HCT116 (cell line): ENCODE data around the gene MAN2A2. TPM values are rescaled to one million over a fixed set of nuclear protein-coding genes. Genes with fewer than 3 reads are reported as not detected.

ENCODE experiments used
- ATAC-seq: fragments of 200-7000 bp; cut with Tn5 transposase; 2 replicates; pipeline ENCODE4 v1.9.1; 2020; ENCODE audit warnings: mild to moderate bottlenecking, moderate library complexity
- BruUV-seq: library from RNA; stranded (reverse); fragments of 400-500 nt; replicated peaks from 2 replicates; lab custom pipeline; 2021; lab: Mats Ljungman, UMichigan
- CTCF ChIA-PET: fragments of 300-600 bp; sonication (Branson Sonifier 250); formaldehyde crosslinking; loops from one replicate; lab custom pipeline; 2021; ENCODE audit warnings: antibody characterized with exemption; lab: Charles Lee
- POLR2A ChIA-PET: fragments of 300-600, 350-600 bp; sonication (Branson Sonifier 250); formaldehyde crosslinking; loops from one replicate; lab custom pipeline; 2021; ENCODE audit warnings: antibody characterized with exemption; lab: Charles Lee
- RAD21 ChIA-PET, 2 experiments: fragments of 300-600 bp; sonication (Branson Sonifier 250); formaldehyde crosslinking; loops; one replicate each; lab custom pipeline; 2023; ENCODE audit warnings: low total read pairs in 2 of 2; ENCODE audit not compliant: uncharacterized antibody in 2 of 2, unreplicated experiment in 2 of 2, low non-redundant PET in 1 of 2; lab: Charles Lee
- DNase-seq: peaks from one replicate; pipeline ENCODE4 v3.0.0-alpha.2; 2010; ENCODE audit warnings: low read depth, low spot score
- H2AFZ ChIP-seq: fragments of 200-600 bp; shearing (Covaris generic), sonication (generic); 2 replicates; pipeline ENCODE4 v1.6.1; 2017; ENCODE audit warnings: low read depth, mixed run types, mixed read lengths, antibody characterized with exemption, low read length; ENCODE audit not compliant: poor library complexity, severe bottlenecking
- H3K27ac ChIP-seq: 2 replicates; pipeline ENCODE4 v1.5.1; 2012; ENCODE audit warnings: low read depth, low read length
- H3K27me3 ChIP-seq: fragments of 200-600 bp; sonication (generic); 2 replicates; pipeline ENCODE4 v1.6.1; 2016; ENCODE audit warnings: mixed run types, low read length, mixed read lengths; ENCODE audit not compliant: insufficient read depth
- H3K36me3 ChIP-seq, 2 experiments: fragments of 200-500 bp in 1 of 2; fragments of 200-600 bp in 1 of 2; sonication (Bioruptor generic) in 1 of 2; sonication (generic) in 1 of 2; 2 replicates each; pipeline versions ENCODE4 v1.5.1 to v1.6.1; 2014 to 2016; ENCODE audit warnings: low read length in 2 of 2, inconsistent platforms in 1 of 2, mixed read lengths in 1 of 2, mixed run types in 1 of 2; ENCODE audit not compliant: insufficient read depth in 2 of 2, control insufficient read depth in 1 of 2
- H3K4me1 ChIP-seq, 2 experiments: fragments of 200-600 bp in 1 of 2; sonication (generic) in 1 of 2; 2 replicates each; pipeline versions ENCODE4 v1.5.1 to v1.6.1; 2012 to 2017; ENCODE audit warnings: low read length in 2 of 2, inconsistent platforms in 1 of 2, mild to moderate bottlenecking in 1 of 2, mixed read lengths in 1 of 2, mixed run types in 1 of 2, moderate library complexity in 1 of 2; ENCODE audit not compliant: insufficient read depth in 2 of 2, control insufficient read depth in 1 of 2
- H3K4me2 ChIP-seq: fragments of 200-600 bp; sonication (generic); 2 replicates; pipeline ENCODE4 v1.6.1; 2017; ENCODE audit warnings: mixed run types, low read length, mixed read lengths
- H3K4me3 ChIP-seq, 2 experiments: fragments of 200-600 bp in 1 of 2; sonication (generic) in 1 of 2; replicated peaks in 1 of 2; 2 replicates each; pipeline ENCODE4 v1.5.1; 2011 to 2016; ENCODE audit warnings: low read length in 2 of 2, control low read depth in 1 of 2, low read depth in 1 of 2, mild to moderate bottlenecking in 1 of 2, mixed read lengths in 1 of 2, mixed run types in 1 of 2
- H3K79me2 ChIP-seq: fragments of 200-600 bp; sonication (generic); 2 replicates; pipeline ENCODE4 v1.6.1; 2017; ENCODE audit warnings: mild to moderate bottlenecking, mixed run types, low read length, moderate library complexity, mixed read lengths; ENCODE audit not compliant: insufficient read depth
- H3K9ac ChIP-seq: fragments of 200-600 bp; sonication (generic); 2 replicates; pipeline ENCODE4 v1.6.1; 2016; ENCODE audit warnings: low read length, mixed read lengths
- H3K9me2 ChIP-seq: fragments of 200-600 bp; sonication (generic), shearing (Covaris generic); 2 replicates; pipeline ENCODE4 v1.6.1; 2017; ENCODE audit warnings: mixed run types, mild to moderate bottlenecking, moderate library complexity; ENCODE audit not compliant: insufficient read depth
- H3K9me3 ChIP-seq, 2 experiments: fragments of 200-500 bp in 1 of 2; fragments of 200-600 bp in 1 of 2; sonication (Bioruptor generic) in 1 of 2; sonication (generic) in 1 of 2; 2 replicates each; pipeline ENCODE4 v1.6.1; 2014 to 2017; ENCODE audit warnings: low read length in 2 of 2, mixed read lengths in 2 of 2, inconsistent platforms in 1 of 2, low read depth in 1 of 2, mild to moderate bottlenecking in 1 of 2, mixed run types in 1 of 2, moderate library complexity in 1 of 2; ENCODE audit not compliant: control insufficient read depth in 1 of 2, insufficient read depth in 1 of 2
- H4K20me1 ChIP-seq: fragments of 200-600 bp; sonication (generic), shearing (Covaris generic); 2 replicates; pipeline ENCODE4 v1.6.1; 2017; ENCODE audit warnings: mixed run types, mild to moderate bottlenecking, moderate library complexity; ENCODE audit not compliant: insufficient read depth
- CEBPB ChIP-seq: IDR thresholded peaks from 2 replicates; pipeline ENCODE4 v1.6.1; 2012; ENCODE audit warnings: low read depth
- POLR2A ChIP-seq: IDR thresholded peaks from 2 replicates; pipeline ENCODE4 v1.7.0; 2011; ENCODE audit warnings: borderline replicate concordance; ENCODE audit not compliant: insufficient read depth, insufficient read length; ENCODE audit errors: extremely low read depth
- POLR2AphosphoS5 ChIP-seq: IDR thresholded peaks from 2 replicates; pipeline ENCODE4 v1.6.1; 2011; ENCODE audit warnings: mild to moderate bottlenecking, low read depth, low read length, moderate library complexity
- TCF7L2 ChIP-seq: IDR thresholded peaks from 2 replicates; pipeline ENCODE4 v1.7.0; 2011; ENCODE audit warnings: borderline replicate concordance, inconsistent platforms; ENCODE audit not compliant: insufficient read depth, insufficient read length; ENCODE audit errors: extremely low read depth
- ZBTB33 ChIP-seq: IDR thresholded peaks from 2 replicates; pipeline ENCODE4 v1.6.1; 2011; ENCODE audit warnings: mild to moderate bottlenecking, low read length, moderate library complexity; ENCODE audit not compliant: insufficient replicate concordance; ENCODE audit errors: extremely low read depth
- ZFX ChIP-seq: fragments of 450-650 bp; IDR thresholded peaks from 2 replicates; pipeline ENCODE4 v1.6.1; 2017
- intact Hi-C: fragments of 100-400 bp; cut with micrococcal nuclease; formaldehyde crosslinking; loops from 2 replicates; pipeline ENCODE4 v1.10.0; 2022
- total RNA-seq: library from RNA; stranded (reverse); gene quantifications from one replicate; pipeline ENCODE4 v1.2.1, GENCODE V29; 2021; ENCODE audit not compliant: unreplicated experiment
- TF ChIP-seq, protein P1 (sequence below): IDR thresholded peaks from 2 replicates; pipeline ENCODE4 v1.6.1; 2012
- TF ChIP-seq, protein P2 (sequence below): IDR thresholded peaks from 2 replicates; pipeline ENCODE4 v1.6.1; 2012

The MAN2A2 gene
- total RNA-seq, 1 experiment from 2014 or later: 44.9 TPM

GRCh38 chr15:90934949-90935751 is 32.0 kb downstream of the MAN2A2 start, which contains the start of gene UNC45A:
UNC45A (plus strand) TSS chr15:90935285; CDS start chr15:90935325, 40 bp downstream.
- H3K4me3 ChIP-seq: peak within 1 kb of the TSS; percentile 91 to 96
- intact Hi-C loops: loop anchor here (1.0 to 5.0 kb wide), 3 partner anchors 20 to 615 kb away; partner anchors contain the start of gene RCCD1
- ChIA-PET CTCF (interaction anchor here (0.6 to 6.9 kb wide), 21 partner anchors 9 to 934 kb away, joined by 3 to 70 read pairs (median 6); partner anchors contain the start of genes MAN2A2 and RCCD1), RAD21 (interaction anchor here (0.9 to 1.8 kb wide), 4 partner anchors 19 to 98 kb away, joined by 3 to 10 read pairs (median 5); partner anchors contain the start of gene RCCD1 (in 2 of the 2)), POLR2A (interaction anchor here (0.7 to 1.6 kb wide), 10 partner anchors 8 to 642 kb away, joined by 3 to 21 read pairs (median 4); partner anchors contain the start of genes FURIN, MAN2A2 and RCCD1)
- peaks cover 15 to 46% of the 10 kb centered on the region in 2 experiments; a peak in 3 of 4 replicates for H3K4me1 ChIP-seq
- H3K9me2 ChIP-seq: no peaks in the 10 kb centered on the region
- no peaks in the 10 kb centered on the region for H3K27me3 ChIP-seq
- peaks cover 13 to 16% of the 10 kb centered on the region in 2 experiments; a peak in 3 of 4 replicates for H3K36me3 ChIP-seq
- peak within 1 kb of the TSS; percentile 90 for H3K9ac ChIP-seq
- ATAC-seq (peak; percentile 78), DNase-seq (peak; percentile 76)
- H3K9me3 ChIP-seq: no peaks in the 10 kb centered on the region
- peak within 1 kb of the TSS; percentile 1 for H2AFZ ChIP-seq
- H3K79me2 ChIP-seq: peaks cover 25% of the 10 kb centered on the region; the same call in 1 of the 2 replicates
- peak within 1 kb of the TSS; percentile 71 for H3K27ac ChIP-seq
- no TSS peak for BruUV-seq
- H3K4me2 ChIP-seq: peak within 1 kb of the TSS; percentile 85
- no peaks in the 10 kb centered on the region for H4K20me1 ChIP-seq
- TF ChIP-seq ZFX (peak; percentile 56), ZBTB33 (no peak), CEBPB (no peak), TCF7L2 (no peak), POLR2A (peak; percentile 67), POLR2AphosphoS5 (peak; percentile 90)
- TF ChIP-seq, protein P1, sequence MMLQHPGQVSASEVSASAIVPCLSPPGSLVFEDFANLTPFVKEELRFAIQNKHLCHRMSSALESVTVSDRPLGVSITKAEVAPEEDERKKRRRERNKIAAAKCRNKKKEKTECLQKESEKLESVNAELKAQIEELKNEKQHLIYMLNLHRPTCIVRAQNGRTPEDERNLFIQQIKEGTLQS: no peak
- TF ChIP-seq, protein P2, sequence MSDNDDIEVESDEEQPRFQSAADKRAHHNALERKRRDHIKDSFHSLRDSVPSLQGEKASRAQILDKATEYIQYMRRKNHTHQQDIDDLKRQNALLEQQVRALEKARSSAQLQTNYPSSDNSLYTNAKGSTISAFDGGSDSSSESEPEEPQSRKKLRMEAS: no peak
